ENCODE results near the gene ID3.

ID3 gene

GRCh38 chr1:23566304-23566703, 7.0 kb upstream of the ID3 start:
- DNase-seq (ENCODE audit: low spot score) (no peak), FAIRE-seq (no peak)

- no peak for DNase-seq (ENCODE audit: low spot score)
- no peak for FAIRE-seq
Observed at GRCh38 chr1:23565776-23566175, 6.5 kb upstream of the ID3 start.

DNA sequence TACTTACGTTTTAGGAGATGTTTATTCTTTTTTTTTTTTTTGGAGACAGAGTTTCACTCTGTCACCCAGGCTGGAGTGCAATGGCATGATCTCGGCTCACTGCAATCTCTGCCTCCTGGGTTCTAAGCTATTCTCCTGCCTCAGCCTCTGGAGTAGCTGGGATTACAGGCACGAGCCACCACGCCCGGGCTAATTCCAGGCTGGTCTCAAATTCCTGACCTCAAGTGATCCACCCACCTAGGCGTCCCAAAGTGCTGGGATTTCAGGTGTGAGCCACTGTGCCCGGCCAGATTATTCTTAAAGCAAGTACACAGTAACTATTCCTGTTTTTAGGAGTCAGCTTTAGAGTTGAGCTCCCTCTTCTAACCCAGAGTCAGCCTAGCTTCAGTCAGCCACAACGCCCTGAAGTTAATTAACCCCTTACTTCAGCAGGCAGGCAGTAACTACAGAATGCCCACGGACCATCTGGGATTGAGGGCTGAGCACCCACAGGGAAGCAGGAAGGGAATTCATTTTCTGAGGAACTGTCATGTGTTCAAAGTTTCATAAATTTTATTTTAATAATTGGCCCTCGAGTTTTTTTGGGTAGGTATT, 5.3 kb upstream of the ID3 start:
- DNase-seq (ENCODE audit: low spot score), result no peak
- no peak for FAIRE-seq

DNA sequence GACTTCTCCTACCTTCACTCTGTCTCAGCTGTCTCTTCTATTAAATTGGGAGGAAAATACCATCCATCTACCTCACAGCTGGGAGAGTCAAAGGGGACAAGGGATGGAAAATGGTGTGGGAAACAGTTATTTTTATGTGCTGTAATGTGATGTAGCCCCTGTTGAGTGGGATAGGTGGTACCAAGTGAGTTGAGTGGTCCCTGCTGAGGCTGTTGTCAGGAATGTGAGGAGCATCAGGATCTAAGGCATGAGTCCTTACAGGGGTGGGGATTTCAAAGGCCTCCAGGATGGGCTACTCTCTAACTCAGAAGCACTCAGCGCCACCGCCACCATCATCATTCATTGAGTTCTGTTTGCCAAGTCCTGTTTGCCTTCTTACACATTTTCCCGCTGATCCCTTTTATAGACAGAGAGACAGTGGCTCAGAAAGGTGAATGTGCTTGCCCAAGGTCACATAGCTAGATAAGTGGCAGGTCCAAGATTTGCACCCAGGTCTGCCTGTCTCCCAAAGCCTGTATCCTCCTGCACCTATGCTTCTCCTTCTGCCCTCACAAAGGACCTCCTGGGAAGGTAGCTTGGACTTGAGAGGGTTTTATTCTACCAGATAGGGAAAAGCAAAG, 4.6 kb upstream of the ID3 start:
- DNase-seq (ENCODE audit: low spot score) (no peak), FAIRE-seq (no peak)

DNA sequence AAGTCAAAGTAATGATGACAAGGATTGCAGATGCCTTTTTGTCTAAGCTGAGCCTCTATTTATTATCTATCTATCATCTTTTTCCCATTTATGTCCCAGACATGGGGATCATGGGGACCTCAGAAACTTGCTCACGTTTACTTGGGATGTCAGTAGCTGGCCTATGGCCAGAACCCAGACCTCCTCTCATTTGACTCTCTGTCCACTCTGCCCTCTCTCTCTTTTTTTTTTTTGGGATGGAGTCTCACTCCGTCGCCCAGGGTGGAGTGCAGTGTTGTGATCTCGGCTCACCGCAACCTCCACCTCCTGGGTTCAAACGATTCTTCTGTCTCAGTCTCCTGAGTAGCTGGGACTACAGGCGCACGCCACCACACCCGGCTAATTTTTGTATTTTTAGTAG, 3.7 kb upstream of the ID3 start:
- DNase-seq (ENCODE audit: low spot score), result no peak
- no peak for FAIRE-seq

DNA sequence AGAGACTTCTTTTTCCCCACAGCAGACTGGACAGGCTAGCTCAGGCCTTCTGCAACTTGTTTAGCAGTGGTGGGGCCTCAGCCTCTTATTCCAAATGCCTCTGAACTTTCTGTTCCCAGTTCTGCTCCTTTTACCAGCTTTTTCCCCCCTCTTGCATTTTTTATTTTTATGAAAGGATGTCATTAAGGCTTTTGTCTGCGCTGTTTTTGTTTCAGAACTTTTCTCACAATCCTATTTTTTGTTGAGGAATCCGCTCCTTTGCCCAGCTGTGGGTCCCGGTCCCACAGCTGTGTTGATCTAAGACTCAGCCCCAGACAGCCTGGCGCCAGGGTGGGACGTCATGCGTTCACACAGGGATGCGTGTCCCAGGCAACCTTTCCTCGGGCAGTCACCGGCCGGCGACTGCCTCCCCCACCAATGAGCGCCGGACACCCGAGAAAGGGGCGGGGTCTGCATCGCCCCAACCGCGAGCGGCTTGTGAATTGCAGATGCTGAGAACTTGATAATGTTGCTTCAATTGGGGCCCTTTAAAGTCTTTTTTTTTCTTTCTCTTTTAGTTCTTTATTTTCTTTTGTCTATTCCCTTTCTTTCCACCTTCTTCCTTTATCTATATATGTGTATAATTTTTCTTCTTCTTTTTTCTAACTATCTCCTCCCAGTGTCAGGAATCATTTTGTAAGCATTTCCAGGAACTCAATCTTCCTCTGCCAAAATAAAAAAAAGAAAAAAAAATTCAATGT, 3.0 kb upstream of the ID3 start:
- DNase-seq (ENCODE audit: low spot score), result peak; percentile 94
- FAIRE-seq, result peak; percentile 88

DNA sequence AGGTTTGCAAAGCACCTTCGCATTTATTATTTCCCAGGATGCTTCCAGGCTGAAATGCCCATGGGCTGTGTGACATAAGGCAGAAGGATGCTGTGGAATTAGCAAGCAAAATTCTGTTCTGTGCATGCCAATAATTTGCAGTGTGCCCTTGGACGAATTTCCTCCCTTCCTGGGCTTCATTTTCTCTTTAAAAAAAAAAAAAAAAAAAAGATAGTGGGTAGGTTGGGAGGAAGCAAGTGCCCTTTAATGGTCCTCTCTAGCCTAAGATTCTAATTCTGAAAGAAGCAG, 2.5 kb upstream of the ID3 start:
- no peak for FAIRE-seq

GRCh38 chr1:23561076-23561812, 1.9 kb upstream of the ID3 start:
- FAIRE-seq (no peak), DNase-seq (ENCODE audit: low spot score) (no peak)

More for the DNA sequence above, 2.5 kb upstream of the ID3 start:
- DNase-seq (ENCODE audit: low spot score), result no peak

GRCh38 chr1:23559985-23560741, 862 bp upstream of the ID3 start:
- FAIRE-seq, result no peak
- DNase-seq (ENCODE audit: low spot score), result no peak

- FAIRE-seq (no peak), DNase-seq (ENCODE audit: low spot score) (no peak)
Observed at GRCh38 chr1:23558872-23559135, 497 bp downstream of the ID3 start.

DNA sequence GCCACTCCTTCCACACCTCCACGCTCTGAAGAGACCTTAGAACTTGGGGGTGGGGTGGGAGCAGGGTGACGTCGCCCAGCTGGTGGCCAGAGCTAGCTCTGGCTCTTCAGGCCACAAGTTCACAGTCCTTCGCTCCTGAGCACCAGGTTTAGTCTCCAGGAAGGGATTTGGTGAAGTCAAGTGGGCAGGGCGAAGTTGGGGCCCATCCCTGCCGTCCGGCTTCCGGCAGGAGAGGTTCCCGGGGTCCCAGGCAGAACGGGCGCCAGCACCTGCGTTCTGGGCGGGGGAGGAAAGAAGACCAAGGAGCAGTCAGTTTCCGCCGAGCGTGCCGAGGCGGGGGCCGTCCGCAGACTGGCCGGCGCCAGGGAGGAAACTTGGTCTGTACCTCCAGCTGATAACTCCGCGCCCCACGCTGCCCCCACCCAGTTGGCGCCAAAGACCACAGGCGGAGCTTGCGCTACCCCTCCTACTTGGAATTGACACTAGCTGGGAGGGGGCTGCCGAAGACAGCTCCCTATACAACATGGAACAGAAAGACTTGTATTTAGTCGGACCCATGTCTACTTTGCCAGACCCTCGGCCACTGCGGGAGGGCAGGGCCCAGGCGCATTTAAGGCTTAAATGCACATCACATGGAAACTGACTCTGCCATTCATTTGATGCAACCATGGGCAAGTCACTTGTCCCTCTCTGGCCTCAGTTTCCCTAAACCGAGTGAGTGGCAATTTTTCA, 995 bp downstream of the ID3 start:
- DNase-seq (ENCODE audit: low spot score) (peak; percentile 86), FAIRE-seq (no peak)

DNA sequence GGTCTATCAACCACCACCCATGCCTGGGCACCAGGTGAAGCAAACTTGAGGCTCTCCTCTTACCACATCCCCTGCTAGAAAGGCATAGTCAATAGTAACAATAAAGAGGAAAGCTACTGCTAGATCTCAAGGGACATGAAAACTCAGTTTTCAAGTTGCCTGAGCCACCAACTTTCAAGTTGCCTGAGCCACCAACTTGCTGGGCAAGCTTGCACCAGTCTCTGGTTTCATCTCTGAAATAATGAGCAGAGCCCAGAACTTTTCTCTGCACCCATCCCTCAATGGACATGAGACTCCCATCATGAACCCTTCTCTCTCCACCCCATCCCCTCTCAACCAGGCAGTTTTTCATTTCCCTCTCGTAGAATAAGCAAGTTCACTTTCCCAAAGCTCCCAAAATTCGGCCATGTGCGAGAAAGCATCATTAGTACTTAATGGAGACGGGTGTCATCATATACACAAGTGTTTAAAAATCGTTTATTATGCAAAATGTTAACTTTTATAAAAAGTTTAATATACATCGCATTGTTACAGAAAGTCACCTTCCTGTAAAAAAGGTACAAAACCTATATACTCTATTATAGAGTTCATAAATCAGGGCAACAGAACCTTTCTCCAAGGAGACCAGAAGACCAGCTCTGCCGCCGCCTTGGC, 1.7 kb downstream of the ID3 start:
- no peak for FAIRE-seq
- no peak for DNase-seq (ENCODE audit: low spot score)

- DNase-seq (ENCODE audit: low spot score) (peak; percentile 84), FAIRE-seq (no peak)
Observed at GRCh38 chr1:23556635-23557470, 2.4 kb downstream of the ID3 start.

DNA sequence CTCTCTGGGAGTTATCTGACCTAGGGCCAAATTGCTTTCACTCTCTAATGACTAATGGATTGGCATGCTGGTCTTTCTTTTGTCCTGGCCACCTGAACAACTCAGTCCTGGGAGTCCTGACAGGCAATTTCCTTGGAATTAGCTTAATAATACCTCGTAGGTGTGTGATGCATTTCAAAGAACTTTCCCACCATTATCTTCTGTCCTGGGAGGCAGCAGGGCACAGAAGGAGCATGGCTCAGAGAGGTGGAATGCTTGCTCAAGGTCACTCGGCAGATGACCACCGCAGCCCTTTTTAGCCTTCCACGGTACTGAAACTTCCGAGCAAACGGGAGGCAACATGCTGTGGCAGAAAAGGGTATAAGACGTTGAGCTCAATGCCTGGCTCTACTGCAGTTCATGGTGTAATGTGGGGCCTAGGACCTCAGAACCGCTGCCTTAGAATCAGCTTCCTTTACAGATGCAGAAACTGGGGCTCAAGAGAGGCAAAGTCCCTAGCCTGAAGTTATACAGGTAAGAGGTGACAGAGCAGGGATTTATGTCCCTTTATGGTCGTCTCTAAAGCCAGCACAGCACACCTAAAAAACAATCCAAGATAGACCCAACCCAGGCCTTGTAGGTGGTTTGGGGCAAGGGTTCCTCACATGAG, 3.2 kb downstream of the ID3 start:
- DNase-seq (ENCODE audit: low spot score) (peak; percentile 96), FAIRE-seq (peak; percentile 82)

GRCh38 chr1:23555270-23555985, 3.9 kb downstream of the ID3 start:
- no peak for FAIRE-seq
- no peak for DNase-seq (ENCODE audit: low spot score)

DNA sequence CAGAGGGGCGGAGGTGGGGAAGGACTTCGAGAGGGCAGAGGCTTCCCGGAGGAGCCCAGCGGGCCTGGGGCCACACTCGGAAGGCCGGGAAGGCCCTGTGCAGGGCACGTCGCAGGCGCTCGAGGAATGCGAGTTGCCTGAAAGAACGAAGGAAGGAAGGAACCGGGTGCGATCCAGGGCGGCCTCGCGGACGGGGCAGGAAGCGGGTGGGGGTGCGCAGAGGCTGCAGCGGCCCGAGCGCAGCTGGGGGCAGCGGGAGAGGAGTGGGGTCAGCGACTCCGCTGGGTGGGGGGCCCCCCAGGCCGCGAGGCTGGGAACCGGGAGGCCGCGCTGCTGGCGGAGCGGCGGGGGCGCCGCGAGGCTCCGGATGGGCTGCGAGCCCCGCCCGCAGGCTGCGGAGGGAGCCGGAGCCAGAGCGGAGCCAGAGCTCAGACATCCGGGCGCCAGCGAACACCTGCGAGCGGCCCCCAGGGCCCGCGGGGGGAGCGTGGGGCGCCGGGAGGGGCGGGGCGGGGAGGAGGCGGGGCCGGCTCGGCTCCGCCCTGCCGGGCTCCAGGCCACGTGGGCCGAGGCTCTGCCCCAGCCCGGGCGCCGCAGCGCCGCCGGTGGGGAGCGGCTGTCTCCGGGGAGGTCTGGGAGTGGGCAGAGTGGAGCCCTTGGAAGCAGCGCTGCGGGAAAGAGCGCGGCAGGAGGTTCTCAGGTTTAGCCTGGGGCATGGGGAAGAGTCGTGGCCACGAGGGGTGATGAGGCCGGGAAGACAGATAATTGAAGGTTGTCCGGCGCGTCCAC, 4.6 kb downstream of the ID3 start:
- FAIRE-seq, result no peak
- DNase-seq (ENCODE audit: low spot score), result peak; percentile 85

GRCh38 chr1:23554127-23554480, 5.2 kb downstream of the ID3 start:
- no peak for FAIRE-seq
- no peak for DNase-seq (ENCODE audit: low spot score)

Data from RCC 7860 (cell line).